Measurements from ENCODE around the gene KIFC1. TPM values are rescaled to one million over a fixed set of nuclear protein-coding genes. Genes with fewer than 3 reads are reported as not detected.

The KIFC1 gene
- total and polyA plus RNA-seq, 9 of the 15 experiments (the other 6 are each of a cell fraction or from before 2014, with no cell fraction given): 1.3 to 95.2 (median 76.9) TPM

- peak; percentile 23 for FAIRE-seq
- Histone ChIP-seq H3K36me3 (ENCODE audit: control insufficient read depth, insufficient read depth, low read length) (peaks cover 73% of the 10 kb centered on the region), H3K4me1 (replicated peaks in 1 of 2; ENCODE audit: control insufficient read depth in 2 of 2, insufficient read depth in 2 of 2, low read length in 2 of 2) (peaks cover 18 to 34% of the 10 kb centered on the region in 2 experiments; a peak in 4 of 5 replicates), H3K27me3 (ENCODE audit: control insufficient read depth in 2 of 2, insufficient read depth in 2 of 2, low read length in 2 of 2) (no peaks in the 10 kb centered on the region), H3K4me3 (peak within 1 kb of the TSS; percentile 95), H3K79me2 (ENCODE audit: control insufficient read depth, insufficient read depth, low read length) (peaks cover 34% of the 10 kb centered on the region), H3K9me1 (ENCODE audit: control insufficient read depth, insufficient read depth, low read length) (no peaks in the 10 kb centered on the region), H3K9ac (ENCODE audit: insufficient read depth in 1 of 2, low read depth in 2 of 2, low read length in 2 of 2) (peak within 1 kb of the TSS; percentile 77 to 91), H2AFZ (ENCODE audit: low read depth, low read length) (peak within 1 kb of the TSS; percentile 96), H3K4me2 (ENCODE audit: insufficient read depth, low read length) (peak within 1 kb of the TSS; percentile 92), H3K9me3 (replicated peaks; ENCODE audit: control insufficient read depth, insufficient read depth, low read depth, low read length) (no peaks in the 10 kb centered on the region), H3K27ac (ENCODE audit: extremely low read depth, low read depth, low read length) (peak within 1 kb of the TSS; percentile 93), H4K20me1 (replicated peaks; ENCODE audit: control insufficient read depth, insufficient read depth, low read length) (no peaks in the 10 kb centered on the region; the same call in 1 of the 2 replicates)
- ATAC-seq: peak; percentile 45
- 2% methylated on average over 38 of the region's 67 CpGs for WGBS (ENCODE audit: insufficient coverage, low coverage, missing lambda C conversion rate)
- intact Hi-C loops (cut with micrococcal nuclease) (loop anchor here (1.0 to 5.0 kb wide), 5 partner anchors 7 to 210 kb away; partner anchors contain the start of genes B3GALT4, CUTA, KIFC1 and RGL2), in situ Hi-C loops (cut with MboI) (no loop called here)
- CTCF ChIA-PET (ENCODE audit: low intra/inter-chr PET ratio): interaction anchor here (0.8 kb wide), 1 partner anchor 20 kb away, joined by 3 read pairs; no protein-coding TSS in a partner anchor
- DNase-seq (ENCODE audit: extremely low read depth in 1 of 4, low spot score in 3 of 4): peak; percentile 88 to 97 (median 93)
- no TSS peak for BruUV-seq (replicated peaks)
- POLR2A ChIA-PET: interaction anchor here (0.5 to 1.4 kb wide), 6 partner anchors 14 to 160 kb away, joined by 3 to 7 read pairs (median 3); no protein-coding TSS in a partner anchor
- TF ChIP-seq BCOR (IDR thresholded peaks at IDR 0.05) (no peak), TCF7L2 (IDR thresholded peaks at IDR 0.05; ENCODE audit: low read depth, low read length) (no peak), FOXJ3 (CRISPR knock-in tag; IDR thresholded peaks at IDR 0.05) (no peak), CBX1 (IDR thresholded peaks at IDR 0.05; ENCODE audit: low read depth) (no peak), BCL6 (CRISPR knock-in tag; IDR thresholded peaks at IDR 0.05) (no peak), MITF (IDR thresholded peaks at IDR 0.05) (no peak), KDM1A (IDR thresholded peaks at IDR 0.05) (peak in 1 of 2 experiments; percentile 81; a peak in 1 of 4 replicates), JUNB (CRISPR knock-in tag; conservative IDR thresholded peaks at IDR 0.05) (no peak), U2AF2 (optimal IDR thresholded peaks at IDR 0.05; ENCODE audit: low read depth, low read length) (no peak), GTF2F1 (IDR thresholded peaks at IDR 0.05; ENCODE audit: low read depth, low read length) (no peak), DDX20 (tag; IDR thresholded peaks at IDR 0.05; ENCODE audit: low read depth) (no peak), DEAF1 (CRISPR knock-in tag; IDR thresholded peaks at IDR 0.05) (no peak), CHD2 (IDR thresholded peaks at IDR 0.05; ENCODE audit: low read depth, low read length) (no peak), PML (IDR thresholded peaks at IDR 0.05; ENCODE audit: low read length) (no peak), ZNF436 (CRISPR knock-in tag; IDR thresholded peaks at IDR 0.05) (no peak)
- TF ChIP-seq, protein P1, sequence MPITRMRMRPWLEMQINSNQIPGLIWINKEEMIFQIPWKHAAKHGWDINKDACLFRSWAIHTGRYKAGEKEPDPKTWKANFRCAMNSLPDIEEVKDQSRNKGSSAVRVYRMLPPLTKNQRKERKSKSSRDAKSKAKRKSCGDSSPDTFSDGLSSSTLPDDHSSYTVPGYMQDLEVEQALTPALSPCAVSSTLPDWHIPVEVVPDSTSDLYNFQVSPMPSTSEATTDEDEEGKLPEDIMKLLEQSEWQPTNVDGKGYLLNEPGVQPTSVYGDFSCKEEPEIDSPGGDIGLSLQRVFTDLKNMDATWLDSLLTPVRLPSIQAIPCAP (CRISPR knock-in tag; IDR thresholded peaks at IDR 0.05; ENCODE audit: borderline replicate concordance): no peak
- TF ChIP-seq, protein P2, sequence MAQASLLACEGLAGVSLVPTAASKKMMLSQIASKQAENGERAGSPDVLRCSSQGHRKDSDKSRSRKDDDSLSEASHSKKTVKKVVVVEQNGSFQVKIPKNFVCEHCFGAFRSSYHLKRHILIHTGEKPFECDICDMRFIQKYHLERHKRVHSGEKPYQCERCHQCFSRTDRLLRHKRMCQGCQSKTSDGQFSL (CRISPR knock-in tag; IDR thresholded peaks at IDR 0.05): peak; percentile 93
- TF ChIP-seq, protein P2 (tag; IDR thresholded peaks at IDR 0.05): peak in 1 of 2 experiments; percentile 98; a peak in 2 of 4 replicates
Observed at GRCh38 chr6:33410711-33411631, 19.3 kb downstream of the KIFC1 start, which contains the start of gene PHF1. TSS of gene PHF1 (plus strand) at chr6:33411014. CDS start at chr6:33412264, 1,250 bp downstream.
